Caco-2 (cell line): ENCODE results near the gene EIF3F. TPM values are rescaled to one million over a fixed set of nuclear protein-coding genes. Genes with fewer than 3 reads are reported as not detected.

Experiments
- BruUV-seq: library from RNA; stranded (reverse); fragments of 400-500 nt; replicated peaks from 2 replicates; lab custom pipeline; 2021; lab: Mats Ljungman, UMichigan
- CTCF ChIA-PET: fragments of 300-600 bp; sonication (Branson Sonifier 250); formaldehyde crosslinking; loops from one replicate; lab custom pipeline; 2022; ENCODE audit warnings: antibody characterized with exemption; lab: Charles Lee
- POLR2A ChIA-PET: fragments of 300-600 bp; sonication (Branson Sonifier 250); formaldehyde crosslinking; loops from one replicate; lab custom pipeline; 2022; ENCODE audit warnings: antibody characterized with exemption; lab: Charles Lee
- DNase-seq, 2 experiments: peaks; one replicate each; pipeline versions ENCODE4 v3.0.0 to v3.0.0-alpha.2; 2020 to 2022
- H3K27me3 ChIP-seq: replicated peaks from 2 replicates; pipeline ENCODE4 v1.6.0; 2011; ENCODE audit warnings: low read length; ENCODE audit not compliant: control insufficient read depth, insufficient read depth
- H3K36me3 ChIP-seq: 2 replicates; pipeline ENCODE4 v1.5.1; 2011; ENCODE audit warnings: low read length; ENCODE audit not compliant: control insufficient read depth, insufficient read depth
- H3K4me1 ChIP-seq: fragments of 250-450 bp; sonication (Bioruptor Pico); 2 replicates; pipeline ENCODE4 v1.5.1; 2020; ENCODE audit warnings: mild to moderate bottlenecking
- H3K4me3 ChIP-seq: 2 replicates; pipeline ENCODE4 v1.5.1; 2011; ENCODE audit warnings: low read depth, mild to moderate bottlenecking, control low read depth, low read length
- H3K9me3 ChIP-seq: fragments of 250-450 bp; sonication (Bioruptor Pico); 2 replicates; pipeline ENCODE4 v1.5.1; 2020; ENCODE audit warnings: mild to moderate bottlenecking, moderate library complexity
- H3K27ac Mint-ChIP-seq: one replicate; pipeline ENCODE4 v1.8.0; 2022; ENCODE audit warnings: mixed read lengths; ENCODE audit not compliant: unreplicated experiment
- H3K27me3 Mint-ChIP-seq: one replicate; pipeline ENCODE4 v1.8.0; 2022; ENCODE audit warnings: mixed read lengths; ENCODE audit not compliant: insufficient read depth, unreplicated experiment
- H3K36me3 Mint-ChIP-seq: one replicate; pipeline ENCODE4 v1.8.0; 2022; ENCODE audit warnings: mild to moderate bottlenecking, mixed read lengths; ENCODE audit not compliant: insufficient read depth, unreplicated experiment
- H3K4me1 Mint-ChIP-seq: one replicate; pipeline ENCODE4 v1.8.0; 2022; ENCODE audit warnings: low read depth, mixed read lengths; ENCODE audit not compliant: unreplicated experiment
- H3K4me3 Mint-ChIP-seq: one replicate; pipeline ENCODE4 v1.8.0; 2022; ENCODE audit warnings: mild to moderate bottlenecking, moderate library complexity, mixed read lengths; ENCODE audit not compliant: unreplicated experiment
- H3K9me3 Mint-ChIP-seq: one replicate; pipeline ENCODE4 v1.8.0; 2022; ENCODE audit warnings: mixed read lengths; ENCODE audit not compliant: unreplicated experiment
- CTCF ChIP-seq, 2 experiments: fragments of 200-600 bp in 1 of 2; IDR thresholded peaks; 1 replicate in 1 of 2; 2 replicates in 1 of 2; pipeline versions ENCODE4 v1.5.1 to v1.8.0; 2011 to 2022; ENCODE audit warnings: antibody characterized with exemption in 1 of 2, control low read depth in 1 of 2, inconsistent platforms in 1 of 2, low read depth in 1 of 2, low read length in 1 of 2, mild to moderate bottlenecking in 1 of 2, moderate library complexity in 1 of 2; ENCODE audit not compliant: insufficient read depth in 1 of 2, severe bottlenecking in 1 of 2, unreplicated experiment in 1 of 2
- intact Hi-C: fragments of 100-400 bp; cut with micrococcal nuclease; formaldehyde crosslinking; loops from one replicate; pipeline ENCODE4 v1.10.0; 2022; ENCODE audit not compliant: unreplicated experiment
- total RNA-seq: library from RNA; stranded (reverse); gene quantifications from 2 replicates; pipeline ENCODE4 v1.2.3, GENCODE V29; 2022

EIF3F gene
- total RNA-seq, 1 experiment from 2014 or later: 315 TPM

GRCh38 chr11:8045839-8046238 is 58.7 kb downstream of the EIF3F start:
- no peak overlapping the region for H3K4me3 Mint-ChIP-seq
- Histone ChIP-seq H3K4me1 (no peaks in the 10 kb centered on the region), H3K27me3 (no peaks in the 10 kb centered on the region), H3K4me3 (no peak overlapping the region), H3K36me3 (no peaks in the 10 kb centered on the region), H3K9me3 (no peaks in the 10 kb centered on the region)
- ChIA-PET CTCF (no interaction called here), POLR2A (no interaction called here)
- DNase-seq: no peak
- no peak overlapping the region for H3K27ac Mint-ChIP-seq
- TF ChIP-seq CTCF (IDR thresholded peaks at IDR 0.05; ENCODE audit: insufficient read depth in 1 of 2, low read depth in 1 of 2, low read length in 1 of 2, severe bottlenecking in 1 of 2, unreplicated experiment in 1 of 2): no peak
- intact Hi-C loops: no loop called here
- peaks cover 29% of the 10 kb centered on the region for H3K27me3 Mint-ChIP-seq
- H3K9me3 Mint-ChIP-seq: no peaks in the 10 kb centered on the region
- no peaks in the 10 kb centered on the region for H3K36me3 Mint-ChIP-seq
- no peaks in the 10 kb centered on the region for H3K4me1 Mint-ChIP-seq
- BruUV-seq: no TSS peak

- Mint-ChIP-seq H3K4me1 (no peaks in the 10 kb centered on the region), H3K27me3 (peaks cover 27% of the 10 kb centered on the region), H3K27ac (no peak overlapping the region), H3K36me3 (no peaks in the 10 kb centered on the region), H3K4me3 (no peak overlapping the region), H3K9me3 (no peaks in the 10 kb centered on the region)
- CTCF ChIA-PET: no interaction called here
- no TSS peak for BruUV-seq
- Histone ChIP-seq H3K9me3 (no peaks in the 10 kb centered on the region), H3K27me3 (no peaks in the 10 kb centered on the region), H3K4me3 (no peak overlapping the region), H3K36me3 (no peaks in the 10 kb centered on the region), H3K4me1 (no peaks in the 10 kb centered on the region)
- POLR2A ChIA-PET: no interaction called here
- no peak for TF ChIP-seq CTCF (IDR thresholded peaks at IDR 0.05; ENCODE audit: insufficient read depth in 1 of 2, low read depth in 1 of 2, low read length in 1 of 2, severe bottlenecking in 1 of 2, unreplicated experiment in 1 of 2)
- intact Hi-C loops: no loop called here
- DNase-seq: no peak
Observed at GRCh38 chr11:8047382-8047781, 60.2 kb downstream of the EIF3F start.

GRCh38 chr11:8049084-8049483 is 61.9 kb downstream of the EIF3F start:
- ChIA-PET POLR2A (no interaction called here), CTCF (interaction anchor here (1.1 kb wide), 1 partner anchor 16 kb away, joined by 3 read pairs; no protein-coding TSS in a partner anchor)
- H3K4me3 ChIP-seq: no peak overlapping the region
- TF ChIP-seq CTCF (IDR thresholded peaks at IDR 0.05; ENCODE audit: insufficient read depth in 1 of 2, low read depth in 1 of 2, low read length in 1 of 2, severe bottlenecking in 1 of 2, unreplicated experiment in 1 of 2): no peak
- no peaks in the 10 kb centered on the region for H3K27me3 ChIP-seq
- no peaks in the 10 kb centered on the region for H3K36me3 ChIP-seq
- no TSS peak for BruUV-seq
- no peak overlapping the region for H3K27ac Mint-ChIP-seq
- intact Hi-C loops: no loop called here
- H3K4me1 Mint-ChIP-seq: no peaks in the 10 kb centered on the region
- no peaks in the 10 kb centered on the region for H3K9me3 Mint-ChIP-seq
- no peak for DNase-seq
- H3K9me3 ChIP-seq: no peaks in the 10 kb centered on the region
- H3K4me1 ChIP-seq: no peaks in the 10 kb centered on the region
- no peaks in the 10 kb centered on the region for H3K36me3 Mint-ChIP-seq
- no peak overlapping the region for H3K4me3 Mint-ChIP-seq
- H3K27me3 Mint-ChIP-seq: peaks cover 27% of the 10 kb centered on the region

Other genes starting within 250 kb of the EIF3F start
- gene OR5P2, start 190.4 kb upstream of the EIF3F start, total RNA-seq: not detected in 2 replicates
- not detected in 2 replicates for gene OR5P3, start 156.5 kb upstream of the EIF3F start, total RNA-seq
- not detected in 2 replicates for gene OR10A6, start 56.1 kb upstream of the EIF3F start, total RNA-seq
- gene OR10A3, start 45.6 kb upstream of the EIF3F start, total RNA-seq: not detected in 2 replicates
- gene NLRP10, start 21.9 kb upstream of the EIF3F start, total RNA-seq: 0.14 and 0.20 TPM in 2 replicates
- gene TUB, start 93.9 kb downstream of the EIF3F start, total RNA-seq: not detected in 2 replicates
- gene RIC3, start 181.7 kb downstream of the EIF3F start, total RNA-seq: not detected in 2 replicates